GM18517 (cell line): ENCODE results near the gene IFNG.
A peak's percentile ranks its signal among the peaks of the same experiment; 100 is the strongest.
"Not testable (repeated sequence)": the region's sequence is repeated elsewhere in the genome, so short reads cannot be mapped to it uniquely, and the experiment has no call there.

ENCODE experiments used
- ATAC-seq: cut with Tn5 transposase; IDR thresholded peaks from one replicate; pipeline ENCODE4 v1.9.1; 2021; ENCODE audit warnings: mild to moderate bottlenecking, moderate library complexity; ENCODE audit not compliant: unreplicated experiment

The IFNG gene

DNA sequence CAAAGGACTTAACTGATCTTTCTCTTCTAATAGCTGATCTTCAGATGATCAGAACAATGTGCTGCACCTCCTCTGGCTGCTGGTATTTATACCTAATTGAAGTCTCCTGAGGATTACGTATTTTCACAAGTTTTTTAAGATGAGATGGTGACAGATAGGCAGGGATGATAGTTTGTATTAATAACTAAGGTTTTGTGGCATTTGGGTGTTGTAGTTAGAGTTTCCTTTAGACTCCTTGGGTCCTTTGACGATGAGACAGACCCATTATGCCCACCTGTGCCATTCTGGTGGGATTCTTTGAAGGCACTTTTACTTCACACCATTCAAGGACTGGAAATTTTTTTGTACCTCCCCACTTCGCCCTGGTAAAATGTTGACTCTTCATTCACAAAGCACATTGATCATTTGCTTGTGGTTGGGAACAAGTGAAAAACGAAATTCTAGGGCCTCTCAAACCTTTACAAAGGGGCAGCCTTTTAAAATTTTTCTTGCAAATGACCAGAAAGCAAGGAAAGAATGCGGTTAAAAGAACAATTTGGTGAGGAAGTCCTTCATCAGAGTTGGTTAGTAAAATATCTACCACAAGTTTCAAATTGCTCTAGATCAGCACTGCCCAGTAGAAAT is at the start of gene IFNG:
Gene IFNG (minus strand): TSS at position 60 of the 624 bp plus-strand sequence. CDS start 125 bp downstream, outside the sequence.
- no peak for ATAC-seq

GRCh38 chr12:68209048-68209728 is 49.6 kb upstream of the IFNG start:
- not testable (repeated sequence) for ATAC-seq

- no peak for ATAC-seq
These were observed 47.7 kb upstream of the IFNG start for GRCh38 chr12:68207276-68207675.

- ATAC-seq = no peak
These were observed 46.9 kb upstream of the IFNG start for GRCh38 chr12:68206446-68206845.

DNA sequence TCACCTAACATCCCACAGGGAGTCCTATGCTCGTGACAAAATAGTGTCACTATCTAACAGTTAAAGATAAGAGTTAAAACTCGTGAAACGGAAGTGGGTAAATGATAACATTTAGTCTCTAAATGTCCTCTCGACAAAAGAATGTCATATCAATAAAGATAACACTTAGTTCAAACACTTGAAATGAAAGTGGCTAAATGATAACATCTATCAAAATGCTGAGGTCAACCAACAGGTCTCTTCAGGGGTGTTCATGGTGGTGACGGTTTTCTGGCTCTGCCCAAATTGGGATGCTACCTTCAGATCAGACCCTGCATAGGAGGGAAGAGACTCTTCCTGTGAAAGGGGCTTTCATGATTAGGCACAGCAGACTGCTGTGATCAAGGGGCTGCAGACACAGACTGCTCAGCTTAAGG is 43.9 kb upstream of the IFNG start:
- ATAC-seq = no peak

- ATAC-seq = no peak
These were observed 41.3 kb upstream of the IFNG start for GRCh38 chr12:68200854-68201253.

- ATAC-seq = no peak
These were observed 39.6 kb upstream of the IFNG start for GRCh38 chr12:68199127-68199526.

DNA sequence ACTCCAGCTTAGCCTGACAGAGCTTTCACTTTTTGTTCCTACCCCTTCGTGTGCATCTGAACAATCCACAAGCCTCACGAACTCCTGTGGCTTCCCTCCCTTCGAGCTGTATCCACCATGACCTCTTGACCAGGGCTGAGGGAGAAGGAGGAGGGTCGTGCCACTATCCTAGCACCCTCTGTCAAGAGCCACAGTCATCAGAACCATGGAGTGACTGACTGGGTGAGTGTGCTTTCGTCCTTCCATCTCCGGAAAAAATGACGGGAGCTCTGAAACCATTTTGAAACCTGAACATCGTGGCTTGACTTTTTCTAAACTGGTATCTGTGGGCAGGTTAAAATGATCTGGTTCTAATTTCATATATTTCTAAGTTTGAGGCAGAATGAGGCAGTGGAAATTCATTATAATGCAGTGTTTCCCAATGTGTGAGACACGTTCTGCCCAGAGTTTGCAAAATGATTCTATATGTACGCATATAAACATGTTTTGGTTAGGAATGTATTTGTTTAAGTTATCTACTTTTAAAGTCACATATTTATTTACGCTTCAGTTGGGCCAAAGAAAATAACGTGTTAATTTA is 39.1 kb upstream of the IFNG start:
- no peak for ATAC-seq

- ATAC-seq = no peak
These were observed 30.8 kb upstream of the IFNG start for GRCh38 chr12:68190301-68190700.

DNA sequence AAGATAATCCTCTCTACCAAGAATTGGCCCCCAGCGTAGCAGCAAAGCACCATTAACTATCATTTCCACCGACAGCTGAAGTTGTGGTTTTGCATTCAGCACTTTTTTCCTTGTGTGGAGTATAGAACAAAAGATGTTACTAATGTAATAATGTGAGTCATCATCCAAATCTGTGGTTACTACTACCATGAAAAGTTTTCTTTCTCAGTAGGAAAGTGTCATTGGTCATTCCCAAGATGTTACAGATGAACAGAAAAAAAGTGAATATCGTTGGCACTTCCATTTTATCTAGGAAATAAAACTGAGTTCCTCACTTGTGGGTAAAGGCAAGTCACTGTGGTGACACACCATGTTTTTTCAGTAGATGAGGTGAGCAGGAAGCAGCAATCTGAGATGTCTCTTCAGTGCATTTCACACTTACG is 30.3 kb upstream of the IFNG start:
- ATAC-seq = no peak

GRCh38 chr12:68185598-68185997 is 26.1 kb upstream of the IFNG start:
- no peak for ATAC-seq

DNA sequence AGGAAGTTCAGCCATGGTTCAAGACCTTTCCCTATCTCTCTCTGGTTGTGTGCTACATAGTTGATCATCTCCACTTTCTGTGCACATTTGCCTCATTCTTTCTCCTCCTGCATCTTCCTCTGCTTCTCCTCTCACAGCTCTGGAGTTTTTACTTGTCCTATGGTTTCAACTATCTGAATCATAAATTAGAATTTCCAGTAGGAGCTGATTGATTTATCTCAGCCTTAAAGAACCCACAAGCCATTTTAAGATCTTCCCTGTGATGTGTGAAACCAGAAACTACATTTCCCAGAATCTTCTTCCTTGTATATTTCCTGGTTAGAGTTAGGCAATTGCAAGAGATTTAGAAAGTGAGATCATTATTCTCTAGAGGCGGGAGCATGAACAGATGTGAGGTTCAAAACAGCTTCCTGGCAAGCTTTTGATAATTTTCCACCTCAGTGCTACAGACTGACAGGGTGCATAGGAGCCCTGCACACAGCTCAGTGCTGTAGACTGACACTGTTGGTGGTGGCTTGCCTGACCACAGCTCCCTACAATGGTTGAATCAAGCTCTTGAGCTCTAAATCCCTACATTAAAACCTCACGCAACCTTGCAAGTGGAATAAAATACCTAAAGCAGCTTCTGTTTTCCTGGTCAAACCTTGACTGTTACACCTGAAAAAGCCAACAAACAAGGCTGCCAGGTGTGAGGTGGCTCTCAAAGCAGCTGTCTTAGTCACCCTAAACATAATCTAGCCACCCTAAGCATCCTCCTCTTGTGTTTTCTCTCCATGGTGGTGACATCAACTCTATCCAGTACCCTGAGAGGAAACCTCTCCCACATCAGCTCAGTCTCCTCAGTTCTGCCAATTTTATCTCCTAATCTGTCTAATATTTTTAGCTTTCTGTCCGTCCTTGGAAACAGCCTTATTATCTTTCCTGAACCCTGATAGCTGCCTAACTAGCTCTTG is 21.5 kb upstream of the IFNG start:
- no peak for ATAC-seq

GRCh38 chr12:68178774-68179439 is 19.4 kb upstream of the IFNG start:
- no peak for ATAC-seq

GRCh38 chr12:68178184-68178583 is 18.6 kb upstream of the IFNG start:
- ATAC-seq = no peak

GRCh38 chr12:68177562-68177961 is 18.0 kb upstream of the IFNG start:
- ATAC-seq = no peak

DNA sequence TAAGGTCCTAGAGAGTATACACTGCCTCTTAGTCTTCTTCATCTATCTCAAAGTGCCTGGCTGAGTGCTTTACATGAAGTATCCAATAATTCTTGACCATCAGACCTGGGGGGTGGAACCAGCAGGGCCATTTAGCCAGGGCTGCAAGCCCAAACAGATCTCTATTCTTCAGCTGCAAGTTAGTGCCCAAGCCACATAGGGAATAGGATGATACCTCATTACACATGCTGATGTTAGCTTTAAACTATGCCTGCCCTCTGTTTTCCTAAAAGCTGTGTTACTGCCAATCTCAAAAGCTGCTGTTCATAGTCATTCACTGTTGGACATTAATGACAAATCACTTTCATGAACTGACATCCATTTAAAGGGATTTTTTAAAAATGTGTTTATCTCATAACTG is 16.7 kb upstream of the IFNG start:
- no peak for ATAC-seq

GRCh38 chr12:68175557-68176061 is 16.1 kb upstream of the IFNG start:
- ATAC-seq = peak; percentile 77

DNA sequence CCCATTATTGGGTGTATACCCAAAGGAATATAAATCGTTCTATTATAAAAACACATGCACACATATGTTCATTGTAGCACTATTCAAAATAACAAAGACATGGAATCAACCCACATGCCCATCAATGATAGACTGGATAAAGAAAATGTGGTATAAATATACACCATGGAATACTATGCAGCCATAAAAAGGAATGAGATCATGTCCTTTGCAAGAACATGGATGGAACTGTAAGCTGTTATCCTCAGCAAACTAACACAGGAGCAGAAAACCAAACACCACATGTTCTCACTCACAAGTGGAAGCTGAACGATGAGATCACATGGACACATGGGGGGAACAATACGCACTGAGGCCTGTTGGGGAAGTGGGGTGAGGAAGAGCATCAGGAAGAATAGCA is 15.2 kb upstream of the IFNG start:
- not testable (repeated sequence) for ATAC-seq

DNA sequence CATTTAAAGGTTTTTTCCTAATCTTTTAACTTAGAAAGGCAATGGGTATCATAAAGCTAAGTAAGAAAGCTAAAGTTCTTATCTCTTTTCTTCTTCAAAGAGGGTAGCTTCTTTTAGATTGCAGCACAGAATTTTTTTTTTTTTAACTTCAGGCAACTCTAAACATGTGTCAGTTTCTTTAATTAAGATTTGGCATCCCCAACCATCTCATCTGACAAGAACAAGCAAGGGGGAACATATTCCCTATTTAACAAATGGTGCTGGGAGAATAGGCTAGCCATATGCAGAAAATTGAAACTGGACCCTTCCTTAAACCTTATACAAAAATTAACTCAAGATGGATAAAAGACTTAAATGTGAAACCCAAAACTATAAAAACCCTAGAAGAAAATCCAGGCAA is 14.3 kb upstream of the IFNG start:
- no peak for ATAC-seq

- no peak for ATAC-seq
These were observed 11.2 kb upstream of the IFNG start for GRCh38 chr12:68170726-68171125.
